ENCODE measurements around the gene HLCS.

Gene HLCS

DNA sequence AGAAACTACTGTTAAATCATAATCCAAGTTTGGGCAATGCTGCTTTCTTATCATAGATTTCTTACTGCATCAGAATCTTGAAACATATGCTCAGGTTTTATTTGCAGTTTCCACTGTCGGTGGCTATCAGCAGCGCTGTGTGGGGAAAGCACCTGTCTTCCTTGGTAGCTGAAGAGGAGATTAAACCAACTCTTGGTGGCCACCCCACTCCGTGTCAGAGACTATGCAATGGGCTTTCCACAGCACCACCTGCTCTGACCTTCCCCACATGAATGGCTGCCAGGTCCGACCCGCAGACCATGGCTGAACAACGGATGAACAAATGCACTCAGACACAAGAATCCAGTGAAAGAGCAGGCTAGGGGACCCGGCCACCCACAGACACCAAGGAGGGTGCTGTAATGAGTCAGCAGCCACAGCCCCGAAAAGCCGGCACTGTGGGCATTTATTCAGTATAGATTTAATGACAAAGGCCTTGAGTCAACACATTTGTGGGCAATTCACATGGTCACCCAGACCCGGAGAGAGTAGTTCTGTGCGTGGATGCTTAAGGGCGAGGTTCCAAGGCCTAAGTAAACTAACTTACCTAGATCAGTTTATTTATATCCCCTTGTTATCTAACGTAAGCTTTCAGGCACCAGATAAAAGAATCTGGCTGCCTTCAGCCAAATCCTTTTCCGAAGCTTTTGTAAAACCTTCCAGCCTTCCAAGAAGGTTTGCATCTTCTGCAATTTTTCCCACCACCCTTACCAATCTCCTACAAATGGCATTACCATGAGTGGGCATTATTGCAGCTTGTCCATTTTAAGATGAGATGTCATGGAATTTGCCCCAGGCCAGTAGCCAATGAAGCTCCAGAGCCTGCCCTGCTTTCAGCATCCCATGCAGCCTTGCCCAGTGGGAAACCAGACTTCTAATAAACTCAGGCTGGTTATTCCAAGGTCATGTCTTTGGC, 82.7 kb downstream of the HLCS start:
- no peaks in the 10 kb centered on the region for H3K79me2 ChIP-seq (ENCODE audit: insufficient read depth, low read length)
- no peaks in the 10 kb centered on the region for H3K36me3 ChIP-seq (ENCODE audit: low read length)
- H3K27ac ChIP-seq (ENCODE audit: low read depth, low read length), result no peak overlapping the region
- no peak overlapping the region for H2AFZ ChIP-seq (ENCODE audit: low read depth, low read length, severe bottlenecking)
- peaks cover 20% of the 10 kb centered on the region; the same call in 1 of the 2 replicates for H3K9me3 ChIP-seq (ENCODE audit: insufficient read depth, low read length)
- H4K20me1 ChIP-seq (ENCODE audit: low read depth, low read length), result no peaks in the 10 kb centered on the region
- H3K9me2 ChIP-seq (replicated peaks; ENCODE audit: insufficient read depth, low read length), result no peaks in the 10 kb centered on the region
- H3F3A ChIP-seq (ENCODE audit: insufficient read depth), result no peaks in the 10 kb centered on the region
- no peak for TF ChIP-seq EZH2phosphoT487 (conservative IDR thresholded peaks at IDR 0.05; ENCODE audit: low read length)
- TF ChIP-seq, protein P1, sequence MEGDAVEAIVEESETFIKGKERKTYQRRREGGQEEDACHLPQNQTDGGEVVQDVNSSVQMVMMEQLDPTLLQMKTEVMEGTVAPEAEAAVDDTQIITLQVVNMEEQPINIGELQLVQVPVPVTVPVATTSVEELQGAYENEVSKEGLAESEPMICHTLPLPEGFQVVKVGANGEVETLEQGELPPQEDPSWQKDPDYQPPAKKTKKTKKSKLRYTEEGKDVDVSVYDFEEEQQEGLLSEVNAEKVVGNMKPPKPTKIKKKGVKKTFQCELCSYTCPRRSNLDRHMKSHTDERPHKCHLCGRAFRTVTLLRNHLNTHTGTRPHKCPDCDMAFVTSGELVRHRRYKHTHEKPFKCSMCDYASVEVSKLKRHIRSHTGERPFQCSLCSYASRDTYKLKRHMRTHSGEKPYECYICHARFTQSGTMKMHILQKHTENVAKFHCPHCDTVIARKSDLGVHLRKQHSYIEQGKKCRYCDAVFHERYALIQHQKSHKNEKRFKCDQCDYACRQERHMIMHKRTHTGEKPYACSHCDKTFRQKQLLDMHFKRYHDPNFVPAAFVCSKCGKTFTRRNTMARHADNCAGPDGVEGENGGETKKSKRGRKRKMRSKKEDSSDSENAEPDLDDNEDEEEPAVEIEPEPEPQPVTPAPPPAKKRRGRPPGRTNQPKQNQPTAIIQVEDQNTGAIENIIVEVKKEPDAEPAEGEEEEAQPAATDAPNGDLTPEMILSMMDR (IDR thresholded peaks at IDR 0.05; ENCODE audit: insufficient read depth, low read length, poor library complexity, severe bottlenecking), result no peak
- H3K9ac ChIP-seq (ENCODE audit: low read length), result no peak overlapping the region
- H3K4me3 ChIP-seq (ENCODE audit: insufficient read depth, low read length, poor library complexity, severe bottlenecking), result no peak overlapping the region
- H3K27me3 ChIP-seq (ENCODE audit: low read length), result no peaks in the 10 kb centered on the region
- no peak overlapping the region for H3K4me2 ChIP-seq (ENCODE audit: low read depth, low read length, poor library complexity, severe bottlenecking)

DNA sequence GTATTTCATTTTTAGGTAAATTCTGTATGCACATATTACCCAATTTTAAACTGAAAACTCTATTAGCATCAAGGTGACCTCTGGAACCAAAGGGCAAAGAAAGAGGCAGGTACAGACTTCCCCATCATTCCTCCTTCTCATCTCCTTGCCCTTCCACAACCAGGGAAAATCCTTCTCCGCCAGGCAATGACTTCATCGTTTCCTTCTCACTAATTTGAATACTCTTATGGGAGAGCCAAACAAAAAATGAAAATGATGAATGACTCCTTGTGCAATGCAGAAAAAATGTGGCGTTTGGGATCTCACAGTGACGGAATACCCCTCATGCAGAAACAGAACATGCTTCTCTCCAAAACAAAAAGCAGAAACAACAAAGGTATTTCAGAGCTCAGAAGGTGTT, 83.7 kb downstream of the HLCS start:
- Histone ChIP-seq H3K27me3 (ENCODE audit: low read length) (no peaks in the 10 kb centered on the region), H3K79me2 (ENCODE audit: insufficient read depth, low read length) (no peaks in the 10 kb centered on the region), H4K20me1 (ENCODE audit: low read depth, low read length) (no peaks in the 10 kb centered on the region), H3K9me3 (ENCODE audit: insufficient read depth, low read length) (peaks cover 24% of the 10 kb centered on the region; the same call in 1 of the 2 replicates), H3K27ac (ENCODE audit: low read depth, low read length) (no peak overlapping the region), H3K4me2 (ENCODE audit: low read depth, low read length, poor library complexity, severe bottlenecking) (no peak overlapping the region), H3K4me3 (ENCODE audit: insufficient read depth, low read length, poor library complexity, severe bottlenecking) (no peak overlapping the region), H3K9me2 (replicated peaks; ENCODE audit: insufficient read depth, low read length) (no peaks in the 10 kb centered on the region), H3F3A (ENCODE audit: insufficient read depth) (no peaks in the 10 kb centered on the region), H3K9ac (ENCODE audit: low read length) (no peak overlapping the region), H2AFZ (ENCODE audit: low read depth, low read length, severe bottlenecking) (no peak overlapping the region), H3K36me3 (ENCODE audit: low read length) (no peaks in the 10 kb centered on the region)
- no peak for TF ChIP-seq EZH2phosphoT487 (conservative IDR thresholded peaks at IDR 0.05; ENCODE audit: low read length)
- TF ChIP-seq, protein P1 (IDR thresholded peaks at IDR 0.05; ENCODE audit: insufficient read depth, low read length, poor library complexity, severe bottlenecking), result no peak

DNA sequence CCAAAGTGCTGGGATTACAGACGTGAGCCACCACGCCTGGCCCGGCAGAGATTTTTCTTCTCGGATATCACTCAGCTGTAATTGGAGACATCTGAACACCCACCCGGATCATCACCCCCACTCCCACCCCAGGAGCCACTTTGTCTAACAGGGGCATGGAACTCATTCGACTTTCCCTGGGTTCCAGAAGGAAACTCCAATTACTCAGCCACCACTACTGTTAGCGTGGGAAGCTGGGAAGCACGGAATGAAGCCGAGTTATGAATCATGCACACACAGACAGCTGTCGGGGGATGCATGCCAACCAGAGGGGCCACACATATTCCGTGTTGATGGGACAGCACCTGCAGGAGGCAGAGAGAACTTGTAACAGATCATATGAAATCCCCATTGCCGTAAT, 85.2 kb downstream of the HLCS start:
- Histone ChIP-seq H3K4me3 (ENCODE audit: insufficient read depth, low read length, poor library complexity, severe bottlenecking) (no peak overlapping the region), H3K27me3 (ENCODE audit: low read length) (no peaks in the 10 kb centered on the region), H3F3A (ENCODE audit: insufficient read depth) (no peaks in the 10 kb centered on the region), H3K9ac (ENCODE audit: low read length) (no peak overlapping the region), H3K4me2 (ENCODE audit: low read depth, low read length, poor library complexity, severe bottlenecking) (no peak overlapping the region), H4K20me1 (ENCODE audit: low read depth, low read length) (no peaks in the 10 kb centered on the region), H3K79me2 (ENCODE audit: insufficient read depth, low read length) (no peaks in the 10 kb centered on the region), H2AFZ (ENCODE audit: low read depth, low read length, severe bottlenecking) (no peak overlapping the region), H3K9me2 (replicated peaks; ENCODE audit: insufficient read depth, low read length) (no peaks in the 10 kb centered on the region), H3K9me3 (ENCODE audit: insufficient read depth, low read length) (peaks cover 24% of the 10 kb centered on the region; the same call in 1 of the 2 replicates), H3K27ac (ENCODE audit: low read depth, low read length) (no peak overlapping the region), H3K36me3 (ENCODE audit: low read length) (no peaks in the 10 kb centered on the region)
- TF ChIP-seq EZH2phosphoT487 (conservative IDR thresholded peaks at IDR 0.05; ENCODE audit: low read length), result no peak
- TF ChIP-seq, protein P1 (IDR thresholded peaks at IDR 0.05; ENCODE audit: insufficient read depth, low read length, poor library complexity, severe bottlenecking), result no peak

Measured in SU-DHL-6 (cell line).